Testis (tissue), 3 donors: Measurements from ENCODE around the gene SLC22A4. TPM values are rescaled to one million over a fixed set of nuclear protein-coding genes. Genes with fewer than 3 reads are reported as not detected.

Source experiments
- DNase-seq: peaks from one replicate; pipeline ENCODE4 v3.0.0-alpha.2; 2019
- H3K27ac ChIP-seq, 2 donors: fragments of 200-600 bp; sonication (generic); one replicate each; pipeline ENCODE4 v1.5.1; 2019
- H3K27me3 ChIP-seq: fragments of 200-600 bp; sonication (generic); one replicate; pipeline ENCODE4 v1.5.1; 2019
- H3K36me3 ChIP-seq: fragments of 200-600 bp; sonication (generic); one replicate; pipeline ENCODE4 v1.5.1; 2017; ENCODE audit warnings: low read depth; ENCODE audit errors: missing control alignments
- H3K4me1 ChIP-seq: fragments of 200-600 bp; sonication (generic); one replicate; pipeline ENCODE4 v1.5.1; 2019
- H3K4me3 ChIP-seq, 2 donors: fragments of 200-600 bp; sonication (generic); one replicate each; pipeline ENCODE4 v1.5.1; 2017 to 2019
- H3K9me3 ChIP-seq: fragments of 200-600 bp; sonication (generic); one replicate; pipeline ENCODE4 v1.5.1; 2017
- CTCF ChIP-seq, 3 experiments: fragments of 450-650 bp in 2 of 3; fragments of 200-600 bp in 1 of 3; sonication (generic) in 1 of 3; IDR thresholded peaks; one replicate each; pipeline ENCODE4 v1.5.1; 2016 to 2019; ENCODE audit warnings: antibody characterized with exemption in 3 of 3, mild to moderate bottlenecking in 2 of 3, moderate library complexity in 1 of 3
- POLR2A ChIP-seq: fragments of 450-650 bp; IDR thresholded peaks from one replicate; pipeline ENCODE4 v1.6.1; 2017; ENCODE audit warnings: antibody characterized with exemption, mild to moderate bottlenecking, moderate library complexity
- WGBS, 2 donors: methylation state at CpG; one replicate each; pipeline ENCODE4 v1.1.5; 2018; 5-methylcytosine and 5-hydroxymethylcytosine counted together
- intact Hi-C: fragments of 100-400 bp; cut with DNase I; formaldehyde crosslinking; loops from one replicate; pipeline ENCODE4 v1.15.1; 2023; ENCODE audit warnings: low total_unique reads
- polyA plus RNA-seq: library from polyadenylated mRNA; stranded (reverse); fragments of 350-450 nt; fragmentation: Illumina TruSeq; extraction: RNeasy Lipid Tissue Mini Kit (QIAGEN cat#74804); gene quantifications from one replicate; pipeline ENCODE4 v1.2.3, GENCODE V29; 2014; ENCODE audit warnings: low read depth, low replicate concordance; ENCODE audit not compliant: insufficient read depth
- total RNA-seq, 2 donors: library from RNA; depleted of rRNA; stranded (reverse); fragments of >200 nt; gene quantifications; one replicate each; pipeline ENCODE4 v1.2.3, GENCODE V29; 2016

Gene SLC22A4
- total and polyA plus RNA-seq, 3 donors from 2014 or later = 1.1 to 2.3 (median 1.5) TPM

- intact Hi-C loops = no loop called here
- 79 to 90% methylated on average over 5 of the region's 5 CpGs for WGBS, 2 donors
- Histone ChIP-seq H3K27me3 (no peaks in the 10 kb centered on the region), H3K27ac (no peak overlapping the region), H3K4me3 (no peak overlapping the region), H3K36me3 (no peaks in the 10 kb centered on the region), H3K9me3 (no peaks in the 10 kb centered on the region), H3K4me1 (peaks cover 29% of the 10 kb centered on the region)
- TF ChIP-seq POLR2A (no peak), CTCF (IDR thresholded peaks at IDR 0.05) (no peak)
- no peak for DNase-seq
Measured at GRCh38 chr5:132383984-132384383, 89.8 kb downstream of the SLC22A4 start.

- Histone ChIP-seq H3K4me3 (no peak overlapping the region), H3K36me3 (no peaks in the 10 kb centered on the region), H3K9me3 (no peaks in the 10 kb centered on the region), H3K27me3 (no peaks in the 10 kb centered on the region), H3K27ac (no peak overlapping the region), H3K4me1 (peaks cover 30% of the 10 kb centered on the region)
- 82 to 83% methylated on average over 4 of the region's 4 CpGs for WGBS, 2 donors
- intact Hi-C loops = loop anchor here (5.0 kb wide), 1 partner anchor 113 kb away; no protein-coding TSS in a partner anchor
- no peak for DNase-seq
- TF ChIP-seq POLR2A = no peak
- no peak for TF ChIP-seq CTCF (IDR thresholded peaks at IDR 0.05)
Measured at GRCh38 chr5:132384506-132385050, 90.4 kb downstream of the SLC22A4 start.

- DNase-seq = peak; percentile 57
- TF ChIP-seq POLR2A (no peak), CTCF (IDR thresholded peaks at IDR 0.05) (peak; percentile 26 to 59 (median 46))
- Histone ChIP-seq H3K4me1 (peaks cover 30% of the 10 kb centered on the region), H3K36me3 (no peaks in the 10 kb centered on the region), H3K27ac (no peak overlapping the region), H3K9me3 (no peaks in the 10 kb centered on the region), H3K27me3 (no peaks in the 10 kb centered on the region), H3K4me3 (no peak overlapping the region)
- 49 to 65% methylated on average over 9 of the region's 9 CpGs for WGBS, 2 donors
- intact Hi-C loops = loop anchor here (5.0 kb wide), 1 partner anchor 112 kb away; no protein-coding TSS in a partner anchor
Measured at GRCh38 chr5:132385326-132386105, 91.3 kb downstream of the SLC22A4 start.

GRCh38 chr5:132386644-132387286 lies 92.6 kb downstream of the SLC22A4 start:
- H3K4me1 ChIP-seq = peaks cover 30% of the 10 kb centered on the region

More at GRCh38 chr5:132386644-132387286, 92.6 kb downstream of the SLC22A4 start:
- no peaks in the 10 kb centered on the region for H3K36me3 ChIP-seq
- peak overlapping the region; percentile 35 to 66 for H3K27ac ChIP-seq
- no peaks in the 10 kb centered on the region for H3K9me3 ChIP-seq
- intact Hi-C loops = loop anchor here (5.0 kb wide), 1 partner anchor 111 kb away; no protein-coding TSS in a partner anchor
- WGBS, 2 donors = 41 to 43% methylated on average over 9 to 10 of the region's 10 CpGs
- DNase-seq = peak; percentile 81
- no peak overlapping the region for H3K4me3 ChIP-seq
- TF ChIP-seq POLR2A (no peak), CTCF (IDR thresholded peaks at IDR 0.05) (peak; percentile 51 to 74 (median 57))
- no peaks in the 10 kb centered on the region for H3K27me3 ChIP-seq
